K562 (cell line): ENCODE data around the gene MECP2. TPM values are rescaled to one million over a fixed set of nuclear protein-coding genes. Genes with fewer than 3 reads are reported as not detected.
A peak's percentile ranks its signal among the peaks of the same experiment; 100 is the strongest.

Experiments used
- ATAC-seq: fragments of 200-7000 bp; cut with Tn5 transposase; 3 replicates; pipeline ENCODE4 v1.9.1; 2020; ENCODE audit warnings: moderate library complexity
- BruUV-seq: library from RNA; stranded (reverse); fragments of 400-500 nt; replicated peaks from 2 replicates; lab custom pipeline; 2021; lab: Mats Ljungman, UMichigan
- CTCF ChIA-PET: fragments of 300-600 bp; formaldehyde crosslinking; extraction: SDS; loops from one replicate; lab custom pipeline; 2021; ENCODE audit warnings: low intra/inter-chr PET ratio; lab: Yijun Ruan, JAX
- POLR2A ChIA-PET: fragments of 300-600, 350-650 bp; sonication (Branson Sonifier 250); formaldehyde crosslinking; extraction: SDS; loops from one replicate; lab custom pipeline; 2021; ENCODE audit warnings: antibody characterized with exemption, inconsistent platforms; lab: Yijun Ruan, JAX
- DNase-seq, 4 experiments: peaks; one replicate each; pipeline versions ENCODE4 v3.0.0 to v3.0.0-alpha.2; 2011 to 2018; ENCODE audit warnings: low spot score in 3 of 4, mixed read lengths in 3 of 4; ENCODE audit errors: extremely low read depth in 1 of 4
- FAIRE-seq: peaks from 2 replicates; lab custom pipeline; 2011; peaks lifted over from hg19 to GRCh38; lab: Jason Lieb, UNC
- H2AFZ ChIP-seq: 2 replicates; pipeline ENCODE4 v1.6.0; 2011; ENCODE audit warnings: low read depth, low read length, control low read depth, inconsistent platforms
- H3K27ac ChIP-seq: fragments of 200-600 bp; 3 replicates; pipeline ENCODE4 v1.8.0; 2011; ENCODE audit warnings: low read depth, mild to moderate bottlenecking, control low read depth, inconsistent platforms, low read length, moderate library complexity, mixed read lengths; ENCODE audit errors: extremely low read depth
- H3K27me3 ChIP-seq, 2 experiments: fragments of 300-600 bp in 1 of 2; 2 replicates in 1 of 2; 3 replicates in 1 of 2; pipeline versions ENCODE4 v1.6.0 to v1.8.0; 2011; ENCODE audit warnings: inconsistent platforms in 2 of 2, low read length in 2 of 2, mild to moderate bottlenecking in 1 of 2, mixed read lengths in 1 of 2, moderate library complexity in 1 of 2; ENCODE audit not compliant: control insufficient read depth in 2 of 2, insufficient read depth in 2 of 2
- H3K36me3 ChIP-seq: fragments of 300-600 bp; 3 replicates; pipeline ENCODE4 v1.8.0; 2011; ENCODE audit warnings: mild to moderate bottlenecking, low read length, inconsistent platforms; ENCODE audit not compliant: control insufficient read depth, insufficient read depth
- H3K4me1 ChIP-seq, 2 experiments: fragments of 200-600 bp in 1 of 2; replicated peaks in 1 of 2; 2 replicates in 1 of 2; 3 replicates in 1 of 2; pipeline versions ENCODE4 v1.5.1 to v1.8.0; 2011; ENCODE audit warnings: inconsistent platforms in 2 of 2, low read length in 2 of 2, mild to moderate bottlenecking in 1 of 2, mixed read lengths in 1 of 2, moderate library complexity in 1 of 2; ENCODE audit not compliant: control insufficient read depth in 2 of 2, insufficient read depth in 2 of 2
- H3K4me2 ChIP-seq: 2 replicates; pipeline ENCODE4 v1.6.1; 2011; ENCODE audit warnings: low read length, control low read depth, inconsistent platforms, mixed read lengths; ENCODE audit not compliant: insufficient read depth
- H3K4me3 ChIP-seq: fragments of 200-600 bp; sonication (generic), shearing (Covaris generic); 2 replicates; pipeline ENCODE4 v1.5.1; 2016; ENCODE audit warnings: control low read depth, inconsistent platforms
- H3K79me2 ChIP-seq: fragments of 200-600 bp; 3 replicates; pipeline ENCODE4 v1.8.0; 2011; ENCODE audit warnings: low read length, inconsistent platforms; ENCODE audit not compliant: control insufficient read depth, insufficient read depth
- H3K9ac ChIP-seq, 2 experiments: 2 replicates each; pipeline versions ENCODE4 v1.6.0 to v1.6.1; 2011; ENCODE audit warnings: low read depth in 2 of 2, low read length in 2 of 2, control low read depth in 1 of 2, inconsistent platforms in 1 of 2, mild to moderate bottlenecking in 1 of 2, mixed read lengths in 1 of 2; ENCODE audit not compliant: insufficient read depth in 1 of 2
- H3K9me1 ChIP-seq: one replicate; pipeline ENCODE4 v1.6.0; 2011; ENCODE audit warnings: inconsistent platforms, mild to moderate bottlenecking, low read length, moderate library complexity; ENCODE audit not compliant: control insufficient read depth, insufficient read depth
- H3K9me3 ChIP-seq: replicated peaks from 2 replicates; pipeline ENCODE4 v1.5.1; 2011; ENCODE audit warnings: low read depth, low read length, inconsistent platforms; ENCODE audit not compliant: control insufficient read depth, insufficient read depth
- H4K20me1 ChIP-seq: replicated peaks from 2 replicates; pipeline ENCODE4 v1.6.1; 2011; ENCODE audit warnings: low read length, inconsistent platforms, mixed read lengths; ENCODE audit not compliant: control insufficient read depth, insufficient read depth
- ATF2 ChIP-seq: sonication (generic); formaldehyde crosslinking; IDR thresholded peaks from 2 replicates; pipeline ENCODE4 v1.8.1; 2022; ENCODE audit warnings: missing genetic modification reagents
- FOXA1 ChIP-seq: fragments of 450-650 bp; IDR thresholded peaks from 2 replicates; pipeline ENCODE4 v1.6.1; 2016; ENCODE audit warnings: mild to moderate bottlenecking, borderline replicate concordance
- GABPA ChIP-seq: fragments of 200-800 bp; sonication (Bioruptor generic); conservative IDR thresholded peaks from 2 replicates; pipeline ENCODE4 v1.6.1; 2016; ENCODE audit warnings: low read depth, missing genetic modification characterization, missing compliant biosample characterization
- MAX ChIP-seq: sonication (generic); formaldehyde crosslinking; IDR thresholded peaks from 2 replicates; pipeline ENCODE4 v1.9.0; 2022; ENCODE audit warnings: mild to moderate bottlenecking, missing genetic modification reagents
- MCM2 ChIP-seq: fragments of 450-650 bp; IDR thresholded peaks from 2 replicates; pipeline ENCODE4 v1.6.1; 2017; ENCODE audit warnings: low read depth, mild to moderate bottlenecking
- ZBTB7A ChIP-seq: IDR thresholded peaks from 2 replicates; pipeline ENCODE4 v1.6.1; 2011; ENCODE audit warnings: low read depth, mild to moderate bottlenecking, low read length, moderate library complexity, borderline replicate concordance; ENCODE audit not compliant: control insufficient read depth
- ZFP1 ChIP-seq: fragments of 450-650 bp; formaldehyde crosslinking; IDR thresholded peaks from 2 replicates; pipeline ENCODE4 v1.4.0; 2020; ENCODE audit warnings: mild to moderate bottlenecking, mixed read lengths
- ZNF12 ChIP-seq: sonication (generic); formaldehyde crosslinking; IDR thresholded peaks from 2 replicates; pipeline ENCODE4 v1.4.0; 2020; ENCODE audit warnings: mild to moderate bottlenecking, missing genetic modification reagents
- WGBS: fragments of 100-300 bp; shearing (Covaris generic); methylation state at CpG from one replicate; pipeline ENCODE4 v1.1.6; 2016; ENCODE audit warnings: low coverage, mixed read lengths; ENCODE audit not compliant: insufficient coverage; ENCODE audit errors: missing lambda C conversion rate; 5-methylcytosine and 5-hydroxymethylcytosine counted together
- in situ Hi-C: fragments of 300-500 bp; cut with MboI; formaldehyde crosslinking; loops from 4 replicates; pipeline ENCODE4 v1.15.0; 2018; ENCODE audit warnings: inconsistent platforms, mixed read lengths
- intact Hi-C: fragments of 100-400 bp; cut with micrococcal nuclease; formaldehyde crosslinking; loops from 2 replicates; pipeline ENCODE4 v1.14.2; 2022
- polyA plus RNA-seq, 8 experiments: library from polyadenylated mRNA; depleted of rRNA in 4 of 8; stranded (reverse) in 5 of 8; unstranded in 3 of 8; fragments of >200 nt; fragmentation: Nextera tagmentation in 2 of 8; fragmentation: Illumina TruSeq in 1 of 8; extraction: Ambion mirVana in 2 of 8; extraction: Trizol in 1 of 8; gene quantifications; 2 replicates each; pipeline versions ENCODE4 v1.2.1 to v1.2.3, GENCODE V29; 2011 to 2014; ENCODE audit warnings: inconsistent platforms in 1 of 8, missing spikeins in 1 of 8
- total RNA-seq, 7 experiments: library from RNA; depleted of rRNA in 6 of 7; stranded (reverse); fragments of >200 nt in 6 of 7; fragmentation: Illumina TruSeq in 2 of 7; extraction: Trizol in 2 of 7; gene quantifications; 2 replicates each; pipeline versions ENCODE4 v1.2.1 to v1.2.3, GENCODE V29; 2011 to 2021; ENCODE audit warnings: low replicate concordance in 1 of 7
- TF ChIP-seq, protein P1 (sequence below): fragments of 250-450 bp; sonication (Bioruptor Pico); IDR thresholded peaks from 2 replicates; pipeline ENCODE4 v1.4.0; 2020
- TF ChIP-seq, protein P2 (sequence below), 2 experiments: fragments of 450-650 bp; conservative IDR thresholded peaks; 2 replicates each; pipeline ENCODE4 v1.6.1; 2017; ENCODE audit warnings: mild to moderate bottlenecking in 2 of 2, moderate library complexity in 2 of 2

Gene MECP2
- total and polyA plus RNA-seq, 9 of the 15 experiments (the other 6 are each of a cell fraction or from before 2014, with no cell fraction given): 2.1 to 50.9 (median 30.5) TPM

DNA sequence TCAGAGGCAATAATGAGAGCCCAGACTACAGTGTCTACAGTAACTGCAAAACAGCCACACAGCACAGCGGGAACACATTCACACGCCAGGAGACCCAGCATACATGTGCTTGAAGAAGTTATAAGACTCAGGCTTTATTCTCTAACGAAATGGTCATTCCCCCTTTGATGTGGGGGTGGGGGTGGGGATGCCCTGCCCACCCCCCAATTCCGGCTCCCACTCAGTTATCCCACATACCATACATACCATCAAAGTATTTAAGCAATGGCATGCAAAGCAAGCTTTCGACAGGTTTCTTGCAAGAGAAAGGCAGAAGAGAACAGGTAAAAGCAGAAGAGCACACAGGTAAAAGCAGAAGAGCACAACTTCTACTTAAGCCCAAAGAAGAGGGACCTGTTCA lies 3.6 kb downstream of the MECP2 start:
- Histone ChIP-seq H4K20me1 (peaks cover 28% of the 10 kb centered on the region), H3K4me2 (peak overlapping the region; percentile 86), H3K27me3 (no peaks in the 10 kb centered on the region), H3K36me3 (peaks cover 44% of the 10 kb centered on the region), H3K4me3 (peak overlapping the region; percentile 87), H3K79me2 (peaks cover 78% of the 10 kb centered on the region), H3K9me3 (no peaks in the 10 kb centered on the region), H3K9ac (peak overlapping the region; percentile 82 to 85; a peak in 3 of 4 replicates), H3K4me1 (peaks cover 18 to 41% of the 10 kb centered on the region in 2 experiments), H3K9me1 (peaks cover 2% of the 10 kb centered on the region), H3K27ac (peak overlapping the region; percentile 93; the same call in 2 of the 3 replicates)
- in situ Hi-C loops: no loop called here
- no peak for ATAC-seq
- no peak for FAIRE-seq
- BruUV-seq: no TSS peak
- ChIA-PET CTCF (no interaction called here), POLR2A (no interaction called here)
- TF ChIP-seq MCM2 (no peak), ZNF12 (CRISPR knock-in tag) (no peak), ZBTB7A (0 out of 2 replicates have a peak, but pooled peaks have one; percentile 22), MAX (CRISPR knock-in tag) (0 out of 2 replicates have a peak, but pooled peaks have one; percentile 20)
- TF ChIP-seq, all 486 proteins: peak for 2
- WGBS: 33% methylated on average over 3 of the region's 5 CpGs
- intact Hi-C loops: loop anchor here (2.0 to 5.0 kb wide), 2 partner anchors 43 to 72 kb away; no protein-coding TSS in a partner anchor
- no peak overlapping the region for H2AFZ ChIP-seq
- no peak for DNase-seq

- POLR2A ChIA-PET: interaction anchor here (1.9 to 2.3 kb wide), 2 partner anchors 10 to 21 kb away, joined by 4 to 6 read pairs; no protein-coding TSS in a partner anchor
- peaks cover 92% of the 10 kb centered on the region for H3K79me2 ChIP-seq
- TF ChIP-seq ATF2 (CRISPR knock-in tag): no peak
- TF ChIP-seq, protein P1, sequence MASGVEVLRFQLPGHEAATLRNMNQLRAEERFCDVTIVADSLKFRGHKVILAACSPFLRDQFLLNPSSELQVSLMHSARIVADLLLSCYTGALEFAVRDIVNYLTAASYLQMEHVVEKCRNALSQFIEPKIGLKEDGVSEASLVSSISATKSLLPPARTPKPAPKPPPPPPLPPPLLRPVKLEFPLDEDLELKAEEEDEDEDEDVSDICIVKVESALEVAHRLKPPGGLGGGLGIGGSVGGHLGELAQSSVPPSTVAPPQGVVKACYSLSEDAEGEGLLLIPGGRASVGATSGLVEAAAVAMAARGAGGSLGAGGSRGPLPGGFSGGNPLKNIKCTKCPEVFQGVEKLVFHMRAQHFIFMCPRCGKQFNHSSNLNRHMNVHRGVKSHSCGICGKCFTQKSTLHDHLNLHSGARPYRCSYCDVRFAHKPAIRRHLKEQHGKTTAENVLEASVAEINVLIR (CRISPR knock-in tag): no peak
- TF ChIP-seq, protein P2, sequence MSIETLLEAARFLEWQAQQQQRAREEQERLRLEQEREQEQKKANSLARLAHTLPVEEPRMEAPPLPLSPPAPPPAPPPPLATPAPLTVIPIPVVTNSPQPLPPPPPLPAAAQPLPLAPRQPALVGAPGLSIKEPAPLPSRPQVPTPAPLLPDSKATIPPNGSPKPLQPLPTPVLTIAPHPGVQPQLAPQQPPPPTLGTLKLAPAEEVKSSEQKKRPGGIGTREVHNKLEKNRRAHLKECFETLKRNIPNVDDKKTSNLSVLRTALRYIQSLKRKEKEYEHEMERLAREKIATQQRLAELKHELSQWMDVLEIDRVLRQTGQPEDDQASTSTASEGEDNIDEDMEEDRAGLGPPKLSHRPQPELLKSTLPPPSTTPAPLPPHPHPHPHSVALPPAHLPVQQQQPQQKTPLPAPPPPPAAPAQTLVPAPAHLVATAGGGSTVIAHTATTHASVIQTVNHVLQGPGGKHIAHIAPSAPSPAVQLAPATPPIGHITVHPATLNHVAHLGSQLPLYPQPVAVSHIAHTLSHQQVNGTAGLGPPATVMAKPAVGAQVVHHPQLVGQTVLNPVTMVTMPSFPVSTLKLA (conservative IDR thresholded peaks at IDR 0.05): 0 out of 4 replicates have a peak, but pooled peaks of 1 of the 2 experiments have one; percentile 24
- no peak for TF ChIP-seq GABPA (tag)
- TF ChIP-seq ZFP1 (CRISPR knock-in tag): no peak
- TF ChIP-seq FOXA1: no peak
Observed at GRCh38 chrX:154092371-154092770, 5.1 kb downstream of the MECP2 start.

More at GRCh38 chrX:154092371-154092770, 5.1 kb downstream of the MECP2 start:
- Histone ChIP-seq H3K36me3 (peaks cover 56% of the 10 kb centered on the region), H3K27me3 (no peaks in the 10 kb centered on the region), H3K4me2 (peak overlapping the region; percentile 76), H3K9me1 (peaks cover 2% of the 10 kb centered on the region), H3K4me3 (no peak overlapping the region), H3K27ac (peak overlapping the region; percentile 82), H4K20me1 (peaks cover 28% of the 10 kb centered on the region), H3K9ac (peak overlapping the region in 1 of 2 experiments; percentile 58; a peak in 2 of 4 replicates), H2AFZ (no peak overlapping the region), H3K4me1 (peaks cover 13 to 33% of the 10 kb centered on the region in 2 experiments; a peak in 4 of 5 replicates), H3K9me3 (no peaks in the 10 kb centered on the region)
- no TSS peak for BruUV-seq
- FAIRE-seq (peak; percentile 37), ATAC-seq (peak; percentile 21; the same call in 2 of the 3 replicates), DNase-seq (peak in 1 of 4 experiments; percentile 55)
- CTCF ChIA-PET: no interaction called here
- intact Hi-C loops (loop anchor here (2.0 to 5.0 kb wide), 2 partner anchors 44 to 70 kb away; no protein-coding TSS in a partner anchor), in situ Hi-C loops (no loop called here)
- WGBS: 23% methylated on average over 5 of the region's 5 CpGs
